IPS-15b (cell line): ENCODE measurements around the gene NAT10.

Source experiments
- H3K27me3 ChIP-seq: one replicate; pipeline ENCODE4 v1.6.1; 2013; ENCODE audit warnings: low read length; ENCODE audit not compliant: control insufficient read depth, insufficient read depth
- H3K36me3 ChIP-seq: one replicate; pipeline ENCODE4 v1.6.1; 2013; ENCODE audit warnings: low read length; ENCODE audit not compliant: control insufficient read depth, insufficient read depth
- H3K4me1 ChIP-seq: one replicate; pipeline ENCODE4 v1.6.1; 2013; ENCODE audit warnings: mild to moderate bottlenecking, low read length; ENCODE audit not compliant: control insufficient read depth, insufficient read depth
- H3K4me3 ChIP-seq: one replicate; pipeline ENCODE4 v1.5.1; 2013; ENCODE audit warnings: low read depth, low read length
- H3K9ac ChIP-seq: one replicate; pipeline ENCODE4 v1.6.1; 2013; ENCODE audit warnings: low read depth, mild to moderate bottlenecking, low read length
- H3K9me3 ChIP-seq: one replicate; pipeline ENCODE4 v1.6.1; 2013; ENCODE audit warnings: mild to moderate bottlenecking, low read length; ENCODE audit not compliant: control insufficient read depth, insufficient read depth

NAT10 gene

GRCh38 chr11:34162856-34163255, 57.4 kb downstream of the NAT10 start:
- no peak overlapping the region for H3K9ac ChIP-seq
- H3K27me3 ChIP-seq = no peaks in the 10 kb centered on the region
- no peak overlapping the region for H3K4me3 ChIP-seq
- H3K4me1 ChIP-seq = no peaks in the 10 kb centered on the region
- no peaks in the 10 kb centered on the region for H3K9me3 ChIP-seq
- peaks cover 12% of the 10 kb centered on the region for H3K36me3 ChIP-seq

GRCh38 chr11:34165121-34165520, 59.7 kb downstream of the NAT10 start:
- Histone ChIP-seq H3K36me3 (peaks cover 12% of the 10 kb centered on the region), H3K9me3 (no peaks in the 10 kb centered on the region), H3K9ac (no peak overlapping the region), H3K27me3 (no peaks in the 10 kb centered on the region), H3K4me3 (no peak overlapping the region), H3K4me1 (no peaks in the 10 kb centered on the region)

- no peak overlapping the region for H3K4me3 ChIP-seq
- H3K36me3 ChIP-seq = peaks cover 12% of the 10 kb centered on the region
- H3K27me3 ChIP-seq = no peaks in the 10 kb centered on the region
- no peak overlapping the region for H3K9ac ChIP-seq
- H3K4me1 ChIP-seq = no peaks in the 10 kb centered on the region
- no peaks in the 10 kb centered on the region for H3K9me3 ChIP-seq
Observed at GRCh38 chr11:34165786-34166555, 60.5 kb downstream of the NAT10 start.

- no peak overlapping the region for H3K4me3 ChIP-seq
- H3K9me3 ChIP-seq = no peaks in the 10 kb centered on the region
- no peak overlapping the region for H3K9ac ChIP-seq
- H3K27me3 ChIP-seq = no peaks in the 10 kb centered on the region
- H3K36me3 ChIP-seq = peaks cover 10% of the 10 kb centered on the region
- no peaks in the 10 kb centered on the region for H3K4me1 ChIP-seq
Observed at GRCh38 chr11:34166806-34167740, 61.6 kb downstream of the NAT10 start.

GRCh38 chr11:34167961-34168360, 62.5 kb downstream of the NAT10 start:
- Histone ChIP-seq H3K9ac (no peak overlapping the region), H3K27me3 (no peaks in the 10 kb centered on the region), H3K9me3 (no peaks in the 10 kb centered on the region), H3K36me3 (peaks cover 9% of the 10 kb centered on the region), H3K4me3 (no peak overlapping the region), H3K4me1 (no peaks in the 10 kb centered on the region)

- Histone ChIP-seq H3K4me3 (no peak overlapping the region), H3K36me3 (peaks cover 3% of the 10 kb centered on the region), H3K27me3 (no peaks in the 10 kb centered on the region), H3K4me1 (no peaks in the 10 kb centered on the region), H3K9ac (no peak overlapping the region), H3K9me3 (no peaks in the 10 kb centered on the region)
Observed at GRCh38 chr11:34168642-34169420, 63.4 kb downstream of the NAT10 start.

GRCh38 chr11:34169686-34170085, 64.3 kb downstream of the NAT10 start:
- H3K9ac ChIP-seq = no peak overlapping the region
- no peaks in the 10 kb centered on the region for H3K4me1 ChIP-seq
- H3K4me3 ChIP-seq = no peak overlapping the region
- H3K9me3 ChIP-seq = no peaks in the 10 kb centered on the region
- H3K27me3 ChIP-seq = no peaks in the 10 kb centered on the region
- H3K36me3 ChIP-seq = peaks cover 3% of the 10 kb centered on the region

GRCh38 chr11:34173050-34173449, 67.6 kb downstream of the NAT10 start:
- no peaks in the 10 kb centered on the region for H3K36me3 ChIP-seq
- no peak overlapping the region for H3K9ac ChIP-seq
- H3K9me3 ChIP-seq = no peaks in the 10 kb centered on the region
- H3K4me1 ChIP-seq = no peaks in the 10 kb centered on the region
- no peaks in the 10 kb centered on the region for H3K27me3 ChIP-seq
- no peak overlapping the region for H3K4me3 ChIP-seq

GRCh38 chr11:34174412-34175041, 69.1 kb downstream of the NAT10 start:
- Histone ChIP-seq H3K9me3 (no peaks in the 10 kb centered on the region), H3K27me3 (no peaks in the 10 kb centered on the region), H3K4me3 (peak overlapping the region; percentile 53), H3K36me3 (no peaks in the 10 kb centered on the region), H3K9ac (peak overlapping the region; percentile 37), H3K4me1 (no peaks in the 10 kb centered on the region)

GRCh38 chr11:34175284-34176019, 70.0 kb downstream of the NAT10 start:
- Histone ChIP-seq H3K36me3 (no peaks in the 10 kb centered on the region), H3K4me1 (no peaks in the 10 kb centered on the region), H3K4me3 (no peak overlapping the region), H3K27me3 (no peaks in the 10 kb centered on the region), H3K9ac (no peak overlapping the region), H3K9me3 (no peaks in the 10 kb centered on the region)
